ENCODE data around the gene ZNRD2.

ZNRD2 gene

GRCh38 chr11:65557280-65558001 is 12.8 kb upstream of the ZNRD2 start:
- no peak overlapping the region for H3K27ac ChIP-seq (ENCODE audit: low read depth, low read length)
- H2AFZ ChIP-seq (ENCODE audit: low read depth, low read length, severe bottlenecking): no peak overlapping the region
- H3K27me3 ChIP-seq (ENCODE audit: low read length): no peaks in the 10 kb centered on the region
- TF ChIP-seq CTCF (IDR thresholded peaks at IDR 0.05; ENCODE audit: insufficient read depth, low read length, poor library complexity, severe bottlenecking) (no peak), EZH2phosphoT487 (conservative IDR thresholded peaks at IDR 0.05; ENCODE audit: low read length) (no peak)
- H4K20me1 ChIP-seq (ENCODE audit: low read depth, low read length): no peaks in the 10 kb centered on the region
- no peaks in the 10 kb centered on the region for H3F3A ChIP-seq (ENCODE audit: insufficient read depth)
- no peaks in the 10 kb centered on the region for H3K79me2 ChIP-seq (ENCODE audit: insufficient read depth, low read length)
- no peak overlapping the region for H3K9ac ChIP-seq (ENCODE audit: low read length)
- no peaks in the 10 kb centered on the region for H3K9me3 ChIP-seq (ENCODE audit: insufficient read depth, low read length)
- H3K4me3 ChIP-seq (ENCODE audit: insufficient read depth, low read length, poor library complexity, severe bottlenecking): no peak overlapping the region
- no peaks in the 10 kb centered on the region for H3K9me2 ChIP-seq (replicated peaks; ENCODE audit: insufficient read depth, low read length)
- H3K36me3 ChIP-seq (ENCODE audit: low read length): no peaks in the 10 kb centered on the region
- H3K4me2 ChIP-seq (ENCODE audit: low read depth, low read length, poor library complexity, severe bottlenecking): no peak overlapping the region

- no peaks in the 10 kb centered on the region for H3K9me2 ChIP-seq (replicated peaks; ENCODE audit: insufficient read depth, low read length)
- H3K4me3 ChIP-seq (ENCODE audit: insufficient read depth, low read length, poor library complexity, severe bottlenecking): no peak within 1 kb of the TSS
- H3K4me2 ChIP-seq (ENCODE audit: low read depth, low read length, poor library complexity, severe bottlenecking): peak within 1 kb of the TSS; percentile 13
- no peak within 1 kb of the TSS for H3K9ac ChIP-seq (ENCODE audit: low read length)
- no peaks in the 10 kb centered on the region for H3F3A ChIP-seq (ENCODE audit: insufficient read depth)
- H3K27ac ChIP-seq (ENCODE audit: low read depth, low read length): no peak within 1 kb of the TSS
- no peaks in the 10 kb centered on the region for H4K20me1 ChIP-seq (ENCODE audit: low read depth, low read length)
- H2AFZ ChIP-seq (ENCODE audit: low read depth, low read length, severe bottlenecking): no peak within 1 kb of the TSS
- no peaks in the 10 kb centered on the region for H3K36me3 ChIP-seq (ENCODE audit: low read length)
- no peaks in the 10 kb centered on the region for H3K9me3 ChIP-seq (ENCODE audit: insufficient read depth, low read length)
- H3K27me3 ChIP-seq (ENCODE audit: low read length): no peaks in the 10 kb centered on the region
- TF ChIP-seq CTCF (IDR thresholded peaks at IDR 0.05; ENCODE audit: insufficient read depth, low read length, poor library complexity, severe bottlenecking) (no peak), EZH2phosphoT487 (conservative IDR thresholded peaks at IDR 0.05; ENCODE audit: low read length) (no peak)
- H3K79me2 ChIP-seq (ENCODE audit: insufficient read depth, low read length): no peaks in the 10 kb centered on the region
Measured at GRCh38 chr11:65558002-65558929, 12.0 kb upstream of the ZNRD2 start, which contains the start of gene LTBP3. Gene LTBP3, minus strand, starts transcription at chr11:65558359. Its CDS starts 400 bp downstream, at chr11:65557959.

- Histone ChIP-seq H3K79me2 (ENCODE audit: insufficient read depth, low read length) (no peaks in the 10 kb centered on the region), H3K9ac (ENCODE audit: low read length) (no peak overlapping the region), H3K27ac (ENCODE audit: low read depth, low read length) (no peak overlapping the region), H3K4me3 (ENCODE audit: insufficient read depth, low read length, poor library complexity, severe bottlenecking) (no peak overlapping the region), H3K27me3 (ENCODE audit: low read length) (no peaks in the 10 kb centered on the region), H3K9me2 (replicated peaks; ENCODE audit: insufficient read depth, low read length) (no peaks in the 10 kb centered on the region), H3K4me2 (ENCODE audit: low read depth, low read length, poor library complexity, severe bottlenecking) (no peak overlapping the region), H3K36me3 (ENCODE audit: low read length) (no peaks in the 10 kb centered on the region), H4K20me1 (ENCODE audit: low read depth, low read length) (no peaks in the 10 kb centered on the region), H3K9me3 (ENCODE audit: insufficient read depth, low read length) (no peaks in the 10 kb centered on the region), H2AFZ (ENCODE audit: low read depth, low read length, severe bottlenecking) (no peak overlapping the region), H3F3A (ENCODE audit: insufficient read depth) (no peaks in the 10 kb centered on the region)
- TF ChIP-seq CTCF (IDR thresholded peaks at IDR 0.05; ENCODE audit: insufficient read depth, low read length, poor library complexity, severe bottlenecking) (no peak), EZH2phosphoT487 (conservative IDR thresholded peaks at IDR 0.05; ENCODE audit: low read length) (no peak)
Measured at GRCh38 chr11:65558930-65559509, 11.3 kb upstream of the ZNRD2 start.
